Neural progenitor cell (in vitro differentiated cells): ENCODE measurements around the gene RBM12. TPM values are rescaled to one million over a fixed set of nuclear protein-coding genes. Genes with fewer than 3 reads are reported as not detected.

Experiments used
- DNase-seq: peaks from one replicate; pipeline ENCODE4 v3.0.0-alpha.2; 2016; ENCODE audit warnings: low spot score
- H2AFZ ChIP-seq: fragments of 200-600 bp; sonication (generic); replicated peaks from 2 replicates; pipeline ENCODE4 v1.6.1; 2016; ENCODE audit warnings: antibody characterized with exemption
- H3F3A ChIP-seq: fragments of 200-600 bp; sonication (generic); 2 replicates; pipeline ENCODE4 v1.6.1; 2016; ENCODE audit warnings: antibody characterized with exemption, low read depth
- H3K27ac ChIP-seq: fragments of 200-600 bp; sonication (generic); 2 replicates; pipeline ENCODE4 v1.5.1; 2016; ENCODE audit warnings: mild to moderate bottlenecking
- H3K27me3 ChIP-seq: fragments of 200-600 bp; sonication (generic); 2 replicates; pipeline ENCODE4 v1.6.1; 2016; ENCODE audit warnings: mild to moderate bottlenecking, moderate library complexity
- H3K36me3 ChIP-seq: fragments of 200-600 bp; sonication (generic); 2 replicates; pipeline ENCODE4 v1.5.1; 2016
- H3K4me1 ChIP-seq: fragments of 200-600 bp; sonication (generic); 2 replicates; pipeline ENCODE4 v1.6.1; 2016; ENCODE audit warnings: mixed run types
- H3K4me2 ChIP-seq: fragments of 200-600 bp; sonication (generic); 2 replicates; pipeline ENCODE4 v1.6.1; 2016
- H3K4me3 ChIP-seq: fragments of 200-600 bp; sonication (generic); 2 replicates; pipeline ENCODE4 v1.5.1; 2016
- H3K79me2 ChIP-seq: fragments of 200-600 bp; sonication (generic); 2 replicates; pipeline ENCODE4 v1.6.1; 2016; ENCODE audit warnings: low read depth
- H3K9ac ChIP-seq: fragments of 200-600 bp; sonication (generic); 2 replicates; pipeline ENCODE4 v1.6.1; 2016
- H3K9me3 ChIP-seq: fragments of 200-600 bp; sonication (generic); 2 replicates; pipeline ENCODE4 v1.5.1; 2016; ENCODE audit warnings: low read depth
- H4K20me1 ChIP-seq: fragments of 200-600 bp; sonication (generic); 2 replicates; pipeline ENCODE4 v1.6.1; 2016; ENCODE audit warnings: low read depth
- H3K27ac Mint-ChIP-seq: 3 replicates; pipeline ENCODE4 v1.8.0; 2021; ENCODE audit warnings: mixed read lengths
- H3K27me3 Mint-ChIP-seq: 2 replicates; pipeline ENCODE4 v1.8.0; 2022; ENCODE audit warnings: low read depth, mild to moderate bottlenecking, inconsistent platforms, moderate library complexity, mixed read lengths; ENCODE audit not compliant: insufficient read depth
- H3K36me3 Mint-ChIP-seq: 3 replicates; pipeline ENCODE4 v1.8.0; 2021; ENCODE audit warnings: mixed read lengths
- H3K4me1 Mint-ChIP-seq: 3 replicates; pipeline ENCODE4 v1.8.0; 2021; ENCODE audit warnings: mixed read lengths
- H3K4me3 Mint-ChIP-seq: 3 replicates; pipeline ENCODE4 v1.8.0; 2021; ENCODE audit warnings: mild to moderate bottlenecking, moderate library complexity, mixed read lengths
- H3K9me3 Mint-ChIP-seq: 3 replicates; pipeline ENCODE4 v1.8.0; 2020; ENCODE audit warnings: mixed read lengths
- EZH2 ChIP-seq: fragments of 200-600 bp; sonication (generic); IDR thresholded peaks from 2 replicates; pipeline ENCODE4 v1.6.1; 2017; ENCODE audit warnings: antibody characterized with exemption, mild to moderate bottlenecking, moderate library complexity
- EZH2phosphoT487 ChIP-seq: fragments of 200-600 bp; sonication (generic); IDR thresholded peaks from 2 replicates; pipeline ENCODE4 v1.6.1; 2017; ENCODE audit warnings: antibody characterized with exemption
- total RNA-seq: library from RNA; depleted of rRNA; stranded (reverse); fragments of >200 nt; gene quantifications from 2 replicates; pipeline ENCODE4 v1.2.3, GENCODE V29; 2015; ENCODE audit warnings: low replicate concordance
- TF ChIP-seq, protein P1 (sequence below): fragments of 200-600 bp; sonication (generic); IDR thresholded peaks from 2 replicates; pipeline ENCODE4 v1.5.1; 2017; ENCODE audit warnings: antibody characterized with exemption, mild to moderate bottlenecking

Gene RBM12
- total RNA-seq, 1 donor from 2014 or later, result 112 TPM

GRCh38 chr20:35626386-35627001, 38.2 kb downstream of the RBM12 start:
- Histone ChIP-seq H3K27me3 (no peaks in the 10 kb centered on the region), H2AFZ (no peak overlapping the region), H4K20me1 (peaks cover 6% of the 10 kb centered on the region), H3K27ac (no peak overlapping the region), H3K79me2 (no peaks in the 10 kb centered on the region), H3K36me3 (peaks cover 26% of the 10 kb centered on the region), H3K9ac (no peak overlapping the region), H3K9me3 (no peaks in the 10 kb centered on the region), H3K4me2 (no peak overlapping the region), H3F3A (peaks cover 31% of the 10 kb centered on the region), H3K4me1 (no peaks in the 10 kb centered on the region), H3K4me3 (no peak overlapping the region)
- Mint-ChIP-seq H3K27me3 (peaks cover 10% of the 10 kb centered on the region), H3K27ac (no peak overlapping the region), H3K4me1 (no peaks in the 10 kb centered on the region), H3K9me3 (no peaks in the 10 kb centered on the region), H3K4me3 (no peak overlapping the region), H3K36me3 (peaks cover 41% of the 10 kb centered on the region)
- DNase-seq, result no peak
- TF ChIP-seq EZH2phosphoT487 (no peak), EZH2 (no peak)
- TF ChIP-seq, protein P1, sequence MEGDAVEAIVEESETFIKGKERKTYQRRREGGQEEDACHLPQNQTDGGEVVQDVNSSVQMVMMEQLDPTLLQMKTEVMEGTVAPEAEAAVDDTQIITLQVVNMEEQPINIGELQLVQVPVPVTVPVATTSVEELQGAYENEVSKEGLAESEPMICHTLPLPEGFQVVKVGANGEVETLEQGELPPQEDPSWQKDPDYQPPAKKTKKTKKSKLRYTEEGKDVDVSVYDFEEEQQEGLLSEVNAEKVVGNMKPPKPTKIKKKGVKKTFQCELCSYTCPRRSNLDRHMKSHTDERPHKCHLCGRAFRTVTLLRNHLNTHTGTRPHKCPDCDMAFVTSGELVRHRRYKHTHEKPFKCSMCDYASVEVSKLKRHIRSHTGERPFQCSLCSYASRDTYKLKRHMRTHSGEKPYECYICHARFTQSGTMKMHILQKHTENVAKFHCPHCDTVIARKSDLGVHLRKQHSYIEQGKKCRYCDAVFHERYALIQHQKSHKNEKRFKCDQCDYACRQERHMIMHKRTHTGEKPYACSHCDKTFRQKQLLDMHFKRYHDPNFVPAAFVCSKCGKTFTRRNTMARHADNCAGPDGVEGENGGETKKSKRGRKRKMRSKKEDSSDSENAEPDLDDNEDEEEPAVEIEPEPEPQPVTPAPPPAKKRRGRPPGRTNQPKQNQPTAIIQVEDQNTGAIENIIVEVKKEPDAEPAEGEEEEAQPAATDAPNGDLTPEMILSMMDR, result no peak

GRCh38 chr20:35625584-35626385, 38.9 kb downstream of the RBM12 start:
- no peak for TF ChIP-seq EZH2
- TF ChIP-seq, protein P1, result no peak
- TF ChIP-seq EZH2phosphoT487, result no peak
- Histone ChIP-seq H3K27me3 (no peaks in the 10 kb centered on the region), H3K4me1 (no peaks in the 10 kb centered on the region), H4K20me1 (peaks cover 5% of the 10 kb centered on the region), H3F3A (peaks cover 39% of the 10 kb centered on the region), H2AFZ (no peak overlapping the region), H3K79me2 (no peaks in the 10 kb centered on the region), H3K27ac (no peak overlapping the region), H3K4me3 (no peak overlapping the region), H3K9me3 (no peaks in the 10 kb centered on the region), H3K4me2 (no peak overlapping the region), H3K9ac (no peak overlapping the region), H3K36me3 (peaks cover 26% of the 10 kb centered on the region)
- peaks cover 46% of the 10 kb centered on the region for H3K36me3 Mint-ChIP-seq
- DNase-seq, result no peak
- H3K4me1 Mint-ChIP-seq, result no peaks in the 10 kb centered on the region
- no peak overlapping the region for H3K4me3 Mint-ChIP-seq
- H3K27ac Mint-ChIP-seq, result no peak overlapping the region
- H3K27me3 Mint-ChIP-seq, result peaks cover 11% of the 10 kb centered on the region
- H3K9me3 Mint-ChIP-seq, result no peaks in the 10 kb centered on the region

GRCh38 chr20:35621560-35621946, 43.1 kb downstream of the RBM12 start:
- peaks cover 19% of the 10 kb centered on the region for H3K4me1 Mint-ChIP-seq

More at GRCh38 chr20:35621560-35621946, 43.1 kb downstream of the RBM12 start:
- Histone ChIP-seq H3F3A (peaks cover 68% of the 10 kb centered on the region), H3K4me3 (no peak overlapping the region), H3K79me2 (no peaks in the 10 kb centered on the region), H3K4me1 (peaks cover 14% of the 10 kb centered on the region), H3K27me3 (peaks cover 11% of the 10 kb centered on the region), H3K4me2 (no peak overlapping the region), H2AFZ (no peak overlapping the region), H3K9ac (no peak overlapping the region), H3K27ac (peak overlapping the region; percentile 54), H3K9me3 (no peaks in the 10 kb centered on the region), H4K20me1 (peaks cover 3% of the 10 kb centered on the region), H3K36me3 (peaks cover 7% of the 10 kb centered on the region)
- peaks cover 5% of the 10 kb centered on the region for H3K27me3 Mint-ChIP-seq
- H3K36me3 Mint-ChIP-seq, result peaks cover 22% of the 10 kb centered on the region
- TF ChIP-seq EZH2phosphoT487 (no peak), EZH2 (no peak)
- TF ChIP-seq, protein P1, result peak; percentile 10
- H3K27ac Mint-ChIP-seq, result no peak overlapping the region
- no peaks in the 10 kb centered on the region for H3K9me3 Mint-ChIP-seq
- DNase-seq, result no peak
- H3K4me3 Mint-ChIP-seq, result no peak overlapping the region
